H1 (cell line): Measurements from ENCODE around the gene CYBRD1. TPM values are rescaled to one million over a fixed set of nuclear protein-coding genes. Genes with fewer than 3 reads are reported as not detected.

ENCODE experiments used
- polyA plus RNA-seq, 7 experiments: library from polyadenylated mRNA; depleted of rRNA in 3 of 7; stranded (reverse) in 5 of 7; unstranded in 2 of 7; fragments of >200 nt in 5 of 7; fragments of 200-250 nt in 2 of 7; gene quantifications; 1 replicate in 5 of 7; 2 replicates in 1 of 7; 4 replicates in 1 of 7; pipeline versions ENCODE4 v1.2.1 to v1.2.3, GENCODE V29; 2011 to 2013; ENCODE audit warnings: missing spikeins in 2 of 7, mixed read lengths in 2 of 7
- total RNA-seq: library from RNA; stranded (reverse); fragmentation: NEBNext Ultra II Directional; extraction: Animal tissue kit (Norgen Biotek cat#: 25700); gene quantifications from 2 replicates; pipeline ENCODE4 v1.2.1, GENCODE V29; 2021
- TF ChIP-seq, protein P1 (sequence below): IDR thresholded peaks from 2 replicates; pipeline ENCODE4 v1.6.1; 2012; ENCODE audit warnings: inconsistent platforms

Gene CYBRD1
- total and polyA plus RNA-seq, 2 of the 8 experiments (the other 6 are each of a cell fraction or from before 2014, with no cell fraction given) = 10.7 to 12.6 TPM

DNA sequence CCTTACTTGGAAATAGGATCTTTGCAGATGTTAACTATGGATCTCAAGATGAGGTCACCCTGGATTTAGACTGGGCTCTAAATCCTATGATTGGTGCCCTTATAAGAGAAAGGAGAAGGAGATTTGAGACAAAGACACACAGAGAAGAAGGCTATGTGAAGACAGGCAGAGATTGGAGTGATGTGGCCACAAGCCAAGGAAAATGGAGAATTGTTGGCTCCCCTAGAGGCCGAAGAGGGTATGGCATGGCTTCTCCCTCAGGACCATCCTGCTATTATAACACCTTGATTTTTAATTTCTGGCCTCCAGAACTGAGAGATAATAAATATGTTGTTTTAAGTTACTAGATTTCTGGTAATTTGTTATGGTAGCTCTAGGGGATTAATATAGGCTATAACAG lies 7.6 kb downstream of the CYBRD1 start (continued):
- TF ChIP-seq, protein P1, sequence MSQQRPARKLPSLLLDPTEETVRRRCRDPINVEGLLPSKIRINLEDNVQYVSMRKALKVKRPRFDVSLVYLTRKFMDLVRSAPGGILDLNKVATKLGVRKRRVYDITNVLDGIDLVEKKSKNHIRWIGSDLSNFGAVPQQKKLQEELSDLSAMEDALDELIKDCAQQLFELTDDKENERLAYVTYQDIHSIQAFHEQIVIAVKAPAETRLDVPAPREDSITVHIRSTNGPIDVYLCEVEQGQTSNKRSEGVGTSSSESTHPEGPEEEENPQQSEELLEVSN = no peak
